ENCODE results near the gene FAM180A.

The FAM180A gene

GRCh38 chr7:135775230-135775629 lies 26.6 kb upstream of the FAM180A start:
- Histone ChIP-seq H3K9me3 (ENCODE audit: insufficient read depth, low read length) (no peaks in the 10 kb centered on the region), H3K4me2 (ENCODE audit: low read length) (no peak overlapping the region), H3K4me3 (ENCODE audit: low read length) (no peak overlapping the region), H3K4me1 (ENCODE audit: low read length) (no peaks in the 10 kb centered on the region), H3K36me3 (replicated peaks; ENCODE audit: low read depth, low read length) (no peaks in the 10 kb centered on the region), H3K27ac (ENCODE audit: low read length) (no peak overlapping the region), H3K79me2 (ENCODE audit: low read length) (no peaks in the 10 kb centered on the region), H3K27me3 (ENCODE audit: low read depth, low read length) (peaks cover 19% of the 10 kb centered on the region), H4K20me1 (ENCODE audit: insufficient read depth, low read length) (no peaks in the 10 kb centered on the region), H2AFZ (ENCODE audit: low read depth, low read length) (no peak overlapping the region), H3K9ac (ENCODE audit: low read length) (no peak overlapping the region)
- TF ChIP-seq CTCF (IDR thresholded peaks at IDR 0.05; ENCODE audit: low read depth, low read length), result no peak
- no peak for TF ChIP-seq EZH2phosphoT487 (IDR thresholded peaks at IDR 0.05; ENCODE audit: low read depth)

GRCh38 chr7:135774284-135774683 lies 25.7 kb upstream of the FAM180A start:
- H4K20me1 ChIP-seq (ENCODE audit: insufficient read depth, low read length), result no peaks in the 10 kb centered on the region
- TF ChIP-seq CTCF (IDR thresholded peaks at IDR 0.05; ENCODE audit: low read depth, low read length) (no peak), EZH2phosphoT487 (IDR thresholded peaks at IDR 0.05; ENCODE audit: low read depth) (no peak)
- no peaks in the 10 kb centered on the region for H3K79me2 ChIP-seq (ENCODE audit: low read length)
- H3K4me3 ChIP-seq (ENCODE audit: low read length), result no peak overlapping the region
- H3K9me3 ChIP-seq (ENCODE audit: insufficient read depth, low read length), result no peaks in the 10 kb centered on the region
- no peaks in the 10 kb centered on the region for H3K4me1 ChIP-seq (ENCODE audit: low read length)
- no peak overlapping the region for H3K9ac ChIP-seq (ENCODE audit: low read length)
- no peak overlapping the region for H3K27ac ChIP-seq (ENCODE audit: low read length)
- no peak overlapping the region for H3K4me2 ChIP-seq (ENCODE audit: low read length)
- H3K27me3 ChIP-seq (ENCODE audit: low read depth, low read length), result peaks cover 18% of the 10 kb centered on the region
- H3K36me3 ChIP-seq (replicated peaks; ENCODE audit: low read depth, low read length), result no peaks in the 10 kb centered on the region
- H2AFZ ChIP-seq (ENCODE audit: low read depth, low read length), result no peak overlapping the region

- H3K9ac ChIP-seq (ENCODE audit: low read length), result no peak overlapping the region
- H3K27me3 ChIP-seq (ENCODE audit: low read depth, low read length), result peaks cover 23% of the 10 kb centered on the region
- H2AFZ ChIP-seq (ENCODE audit: low read depth, low read length), result no peak overlapping the region
- H3K4me3 ChIP-seq (ENCODE audit: low read length), result no peak overlapping the region
- no peaks in the 10 kb centered on the region for H3K79me2 ChIP-seq (ENCODE audit: low read length)
- no peak overlapping the region for H3K4me2 ChIP-seq (ENCODE audit: low read length)
- TF ChIP-seq CTCF (IDR thresholded peaks at IDR 0.05; ENCODE audit: low read depth, low read length) (no peak), EZH2phosphoT487 (IDR thresholded peaks at IDR 0.05; ENCODE audit: low read depth) (no peak)
- no peaks in the 10 kb centered on the region for H3K36me3 ChIP-seq (replicated peaks; ENCODE audit: low read depth, low read length)
- no peaks in the 10 kb centered on the region for H4K20me1 ChIP-seq (ENCODE audit: insufficient read depth, low read length)
- H3K9me3 ChIP-seq (ENCODE audit: insufficient read depth, low read length), result no peaks in the 10 kb centered on the region
- no peaks in the 10 kb centered on the region for H3K4me1 ChIP-seq (ENCODE audit: low read length)
- H3K27ac ChIP-seq (ENCODE audit: low read length), result no peak overlapping the region
These were observed 24.9 kb upstream of the FAM180A start for GRCh38 chr7:135773464-135773863.

- Histone ChIP-seq H3K27ac (ENCODE audit: low read length) (no peak overlapping the region), H3K4me1 (ENCODE audit: low read length) (no peaks in the 10 kb centered on the region), H3K4me2 (ENCODE audit: low read length) (no peak overlapping the region), H4K20me1 (ENCODE audit: insufficient read depth, low read length) (no peaks in the 10 kb centered on the region), H2AFZ (ENCODE audit: low read depth, low read length) (no peak overlapping the region), H3K9me3 (ENCODE audit: insufficient read depth, low read length) (no peaks in the 10 kb centered on the region), H3K4me3 (ENCODE audit: low read length) (no peak overlapping the region), H3K36me3 (replicated peaks; ENCODE audit: low read depth, low read length) (no peaks in the 10 kb centered on the region), H3K27me3 (ENCODE audit: low read depth, low read length) (peaks cover 23% of the 10 kb centered on the region), H3K79me2 (ENCODE audit: low read length) (no peaks in the 10 kb centered on the region), H3K9ac (ENCODE audit: low read length) (no peak overlapping the region)
- TF ChIP-seq CTCF (IDR thresholded peaks at IDR 0.05; ENCODE audit: low read depth, low read length) (no peak), EZH2phosphoT487 (IDR thresholded peaks at IDR 0.05; ENCODE audit: low read depth) (no peak)
These were observed 24.1 kb upstream of the FAM180A start for GRCh38 chr7:135772639-135773222.

Data from OCI-LY3 (cell line).